Smooth muscle cell (in vitro differentiated cells): ENCODE measurements around the gene DCTN4. TPM values are rescaled to one million over a fixed set of nuclear protein-coding genes. Genes with fewer than 3 reads are reported as not detected.

Experiments used
- DNase-seq: peaks from one replicate; lab custom pipeline; 2025; ENCODE audit not compliant: unreplicated experiment; lab: John Stamatoyannopoulos, UW
- H2AFZ ChIP-seq: fragments of 200-600 bp; sonication (generic); 2 replicates; pipeline ENCODE4 v1.6.0; 2016; ENCODE audit warnings: antibody characterized with exemption, low read depth, mild to moderate bottlenecking
- H3F3A ChIP-seq: fragments of 200-600 bp; sonication (generic); 2 replicates; pipeline ENCODE4 v1.6.0; 2017; ENCODE audit warnings: antibody characterized with exemption, low read depth
- H3K27ac ChIP-seq: fragments of 200-600 bp; sonication (generic); 2 replicates; pipeline ENCODE4 v1.5.1; 2016; ENCODE audit warnings: low read depth, mild to moderate bottlenecking
- H3K27me3 ChIP-seq: fragments of 200-600 bp; sonication (generic); 2 replicates; pipeline ENCODE4 v1.6.1; 2016; ENCODE audit warnings: low read depth, mild to moderate bottlenecking
- H3K36me3 ChIP-seq: fragments of 200-600 bp; sonication (generic); 2 replicates; pipeline ENCODE4 v1.5.1; 2016; ENCODE audit warnings: low read depth
- H3K4me1 ChIP-seq: fragments of 200-600 bp; sonication (generic); 2 replicates; pipeline ENCODE4 v1.5.1; 2016; ENCODE audit warnings: low read depth
- H3K4me2 ChIP-seq: fragments of 200-600 bp; sonication (generic); 2 replicates; pipeline ENCODE4 v1.6.0; 2016; ENCODE audit warnings: mild to moderate bottlenecking
- H3K4me3 ChIP-seq: fragments of 200-600 bp; sonication (generic); 2 replicates; pipeline ENCODE4 v1.5.1; 2016; ENCODE audit warnings: mild to moderate bottlenecking
- H3K79me2 ChIP-seq: fragments of 200-600 bp; sonication (generic); 2 replicates; pipeline ENCODE4 v1.6.0; 2016; ENCODE audit warnings: low read depth, mild to moderate bottlenecking
- H3K9ac ChIP-seq: fragments of 200-600 bp; sonication (generic); 2 replicates; pipeline ENCODE4 v1.6.0; 2016; ENCODE audit warnings: low read depth
- H3K9me3 ChIP-seq: fragments of 200-600 bp; sonication (generic); replicated peaks from 2 replicates; pipeline ENCODE4 v1.5.1; 2016; ENCODE audit warnings: low read depth
- H4K20me1 ChIP-seq: fragments of 200-600 bp; sonication (generic); 2 replicates; pipeline ENCODE4 v1.6.0; 2016; ENCODE audit warnings: low read depth
- WGBS: methylation state at CpG from one replicate; pipeline ENCODE4 v1.1.7; 2016; ENCODE audit warnings: low lambda C conversion rate; 5-methylcytosine and 5-hydroxymethylcytosine counted together
- polyA plus RNA-seq: library from polyadenylated mRNA; unstranded; fragments of >200 nt; fragmentation: Nextera tagmentation; extraction: Ambion mirVana; gene quantifications from 2 replicates; pipeline ENCODE4 v1.2.1, GENCODE V29; 2016
- total RNA-seq: library from RNA; depleted of rRNA; stranded (reverse); fragments of >200 nt; gene quantifications from 2 replicates; pipeline ENCODE4 v1.2.3, GENCODE V29; 2014
- TF ChIP-seq, protein P1 (sequence below): fragments of 200-600 bp; sonication (generic); IDR thresholded peaks from 2 replicates; pipeline ENCODE4 v1.5.1; 2017; ENCODE audit warnings: borderline replicate concordance, mild to moderate bottlenecking, antibody characterized with exemption; ENCODE audit not compliant: insufficient read depth, poor library complexity, severe bottlenecking

The DCTN4 gene
- total and polyA plus RNA-seq, 2 experiments from 2014 or later = 38.7 to 77.7 TPM

DNA sequence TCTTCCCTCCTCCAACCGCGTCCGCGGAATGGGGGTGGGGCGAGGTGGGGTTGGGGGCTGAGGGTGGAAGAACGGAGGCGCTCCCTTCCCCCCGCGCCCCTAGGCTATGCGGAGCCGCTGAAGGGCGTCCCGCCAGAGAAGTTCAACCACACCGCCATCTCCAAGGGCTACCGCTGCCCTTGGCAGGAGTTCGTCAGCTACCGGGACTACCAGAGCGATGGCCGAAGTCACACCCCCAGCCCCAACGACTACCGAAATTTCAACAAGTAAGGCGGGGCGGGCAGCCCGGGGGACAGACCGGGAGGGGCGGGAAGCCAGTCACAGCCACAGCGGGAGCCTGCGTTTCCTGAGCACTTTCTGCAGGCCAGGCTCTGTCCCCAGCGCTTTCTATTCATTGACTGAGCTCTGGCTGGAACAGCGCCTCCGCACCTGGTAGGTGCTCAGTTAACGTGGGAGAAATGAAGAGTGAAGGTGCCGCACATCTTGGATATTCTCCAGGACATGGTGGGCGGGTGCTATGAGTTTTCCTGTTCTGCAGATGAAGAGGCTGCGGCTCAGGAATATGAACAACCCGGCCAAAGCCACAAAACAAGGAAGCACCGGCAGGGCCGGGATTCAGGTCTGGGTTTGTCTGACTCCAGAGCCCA is 86.5 kb downstream of the DCTN4 start:
- Histone ChIP-seq H3K36me3 (no peaks in the 10 kb centered on the region), H3K27me3 (no peaks in the 10 kb centered on the region), H3K9ac (peak overlapping the region; percentile 4), H3K27ac (peak overlapping the region; percentile 92), H3K9me3 (no peaks in the 10 kb centered on the region), H3K4me2 (peak overlapping the region; percentile 92), H3K79me2 (no peaks in the 10 kb centered on the region), H3K4me3 (peak overlapping the region; percentile 53), H2AFZ (peak overlapping the region; percentile 67), H4K20me1 (no peaks in the 10 kb centered on the region), H3F3A (peaks cover 19% of the 10 kb centered on the region), H3K4me1 (peaks cover 5% of the 10 kb centered on the region)
- no peak for DNase-seq
- 2% methylated on average over 34 of the region's 38 CpGs for WGBS
- TF ChIP-seq, protein P1, sequence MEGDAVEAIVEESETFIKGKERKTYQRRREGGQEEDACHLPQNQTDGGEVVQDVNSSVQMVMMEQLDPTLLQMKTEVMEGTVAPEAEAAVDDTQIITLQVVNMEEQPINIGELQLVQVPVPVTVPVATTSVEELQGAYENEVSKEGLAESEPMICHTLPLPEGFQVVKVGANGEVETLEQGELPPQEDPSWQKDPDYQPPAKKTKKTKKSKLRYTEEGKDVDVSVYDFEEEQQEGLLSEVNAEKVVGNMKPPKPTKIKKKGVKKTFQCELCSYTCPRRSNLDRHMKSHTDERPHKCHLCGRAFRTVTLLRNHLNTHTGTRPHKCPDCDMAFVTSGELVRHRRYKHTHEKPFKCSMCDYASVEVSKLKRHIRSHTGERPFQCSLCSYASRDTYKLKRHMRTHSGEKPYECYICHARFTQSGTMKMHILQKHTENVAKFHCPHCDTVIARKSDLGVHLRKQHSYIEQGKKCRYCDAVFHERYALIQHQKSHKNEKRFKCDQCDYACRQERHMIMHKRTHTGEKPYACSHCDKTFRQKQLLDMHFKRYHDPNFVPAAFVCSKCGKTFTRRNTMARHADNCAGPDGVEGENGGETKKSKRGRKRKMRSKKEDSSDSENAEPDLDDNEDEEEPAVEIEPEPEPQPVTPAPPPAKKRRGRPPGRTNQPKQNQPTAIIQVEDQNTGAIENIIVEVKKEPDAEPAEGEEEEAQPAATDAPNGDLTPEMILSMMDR = no peak

DNA sequence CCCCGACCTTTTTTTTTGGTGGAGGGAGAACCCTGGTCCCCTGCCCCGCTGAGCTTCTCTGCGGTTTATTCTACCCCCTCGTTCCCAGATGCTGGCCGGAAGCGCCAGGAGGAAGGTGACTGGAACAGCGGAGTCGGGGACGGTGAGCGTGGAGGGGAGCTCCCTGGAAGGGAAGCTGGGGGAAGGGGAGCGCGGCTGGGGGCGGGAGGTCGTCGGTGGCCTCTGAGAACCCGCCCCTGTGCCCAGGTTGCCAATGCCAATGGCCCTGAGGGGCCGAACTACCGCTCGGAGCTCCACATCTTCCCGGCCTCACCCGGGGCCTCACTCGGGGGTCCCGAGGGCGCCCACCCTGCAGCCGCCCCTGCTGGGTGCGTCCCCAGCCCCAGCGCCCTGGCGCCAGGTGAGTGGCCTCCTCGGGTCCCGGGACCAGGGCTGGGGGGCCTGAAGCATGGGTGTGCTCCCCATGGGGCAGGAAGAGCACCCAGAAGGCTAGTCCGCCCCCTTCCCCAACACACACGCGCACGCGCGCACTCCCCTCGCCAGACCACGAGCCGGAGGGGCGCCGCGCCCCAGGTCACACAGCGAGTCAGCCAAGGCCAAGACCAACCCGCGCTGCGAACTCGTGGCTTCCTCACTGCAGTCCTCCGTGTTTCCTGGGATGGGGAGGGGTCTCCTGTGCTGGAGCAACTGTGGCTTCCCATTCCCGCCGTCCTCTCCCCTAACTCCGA is 87.1 kb downstream of the DCTN4 start:
- Histone ChIP-seq H2AFZ (peak overlapping the region; percentile 67), H3K27ac (no peak overlapping the region), H3K9ac (peak overlapping the region; percentile 4), H3K36me3 (no peaks in the 10 kb centered on the region), H4K20me1 (no peaks in the 10 kb centered on the region), H3K27me3 (no peaks in the 10 kb centered on the region), H3K4me2 (peak overlapping the region; percentile 92), H3K79me2 (no peaks in the 10 kb centered on the region), H3K4me1 (peaks cover 5% of the 10 kb centered on the region), H3F3A (peaks cover 19% of the 10 kb centered on the region), H3K4me3 (peak overlapping the region; percentile 53), H3K9me3 (no peaks in the 10 kb centered on the region)
- TF ChIP-seq, protein P1 = no peak
- 3% methylated on average over 36 of the region's 51 CpGs for WGBS
- no peak for DNase-seq

DNA sequence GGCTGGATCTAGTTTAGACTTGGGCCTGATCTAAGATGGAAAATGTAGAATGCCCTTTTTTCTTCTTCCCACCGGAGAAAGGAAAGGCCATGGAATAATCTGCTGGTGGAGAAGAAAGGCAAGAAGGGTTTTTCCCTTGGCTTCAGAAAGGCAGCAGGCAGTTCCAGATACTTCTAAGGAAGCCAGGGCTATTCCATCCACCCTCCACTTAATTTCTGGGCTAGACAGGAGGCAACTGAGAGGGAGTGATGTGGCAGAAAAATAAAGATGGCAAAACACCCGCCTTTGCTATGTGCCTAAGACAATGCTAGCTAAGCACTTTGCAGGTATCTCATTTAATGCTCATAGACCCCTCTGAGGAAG is 87.9 kb downstream of the DCTN4 start:
- Histone ChIP-seq H3K4me2 (peak overlapping the region; percentile 92), H3K36me3 (no peaks in the 10 kb centered on the region), H3K4me3 (peak overlapping the region; percentile 53), H2AFZ (peak overlapping the region; percentile 67), H3K9me3 (no peaks in the 10 kb centered on the region), H3F3A (peaks cover 19% of the 10 kb centered on the region), H3K27ac (no peak overlapping the region), H4K20me1 (no peaks in the 10 kb centered on the region), H3K9ac (no peak overlapping the region), H3K27me3 (no peaks in the 10 kb centered on the region), H3K79me2 (no peaks in the 10 kb centered on the region), H3K4me1 (peaks cover 5% of the 10 kb centered on the region)
- WGBS = 44% methylated on average over 2 of the region's 2 CpGs
- DNase-seq = no peak
- TF ChIP-seq, protein P1 = no peak
